Stimulated activated CD8-positive, alpha-beta memory T cell treated with anti-CD3 and anti-CD28 coated beads, Interleukin-4, amount 100 ng/mL, for 24 hours (primary cell): Measurements from ENCODE around the gene MYH10.
"Not testable (repeated sequence)": the region's sequence is repeated elsewhere in the genome, so short reads cannot be mapped to it uniquely, and the experiment has no call there.

Experiments
- DNase-seq: peaks from one replicate; pipeline ENCODE4 v3.0.0-alpha.2; 2020; ENCODE audit warnings: low read depth

Gene MYH10

GRCh38 chr17:8630227-8630801 is at the start of gene MYH10:
TSS of gene MYH10 (minus strand) at chr17:8630725. CDS start at chr17:8623246, 7,479 bp downstream.
- DNase-seq: no peak

- no peak for DNase-seq
Measured at GRCh38 chr17:8679126-8679525, 48.6 kb upstream of the MYH10 start.

DNA sequence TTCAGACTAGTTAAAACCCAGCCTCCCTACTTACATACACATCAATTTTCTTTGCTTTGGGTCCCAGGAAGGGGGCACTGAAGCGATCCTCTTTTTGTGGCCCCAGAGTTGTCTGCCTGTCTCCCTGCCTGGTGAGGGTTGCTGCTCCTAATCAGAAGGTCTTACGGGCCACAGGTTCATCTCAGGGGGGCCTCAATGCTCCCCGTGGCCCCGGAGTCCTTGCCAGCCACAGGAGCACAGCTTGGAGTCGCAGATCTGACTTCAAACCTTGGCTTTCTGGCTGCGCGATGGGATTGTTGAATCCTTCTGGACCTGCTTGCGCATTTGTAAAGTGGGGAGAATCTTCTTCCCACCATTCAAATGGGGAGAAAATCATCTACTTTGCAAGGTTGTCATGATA is 44.8 kb upstream of the MYH10 start:
- DNase-seq: no peak

DNA sequence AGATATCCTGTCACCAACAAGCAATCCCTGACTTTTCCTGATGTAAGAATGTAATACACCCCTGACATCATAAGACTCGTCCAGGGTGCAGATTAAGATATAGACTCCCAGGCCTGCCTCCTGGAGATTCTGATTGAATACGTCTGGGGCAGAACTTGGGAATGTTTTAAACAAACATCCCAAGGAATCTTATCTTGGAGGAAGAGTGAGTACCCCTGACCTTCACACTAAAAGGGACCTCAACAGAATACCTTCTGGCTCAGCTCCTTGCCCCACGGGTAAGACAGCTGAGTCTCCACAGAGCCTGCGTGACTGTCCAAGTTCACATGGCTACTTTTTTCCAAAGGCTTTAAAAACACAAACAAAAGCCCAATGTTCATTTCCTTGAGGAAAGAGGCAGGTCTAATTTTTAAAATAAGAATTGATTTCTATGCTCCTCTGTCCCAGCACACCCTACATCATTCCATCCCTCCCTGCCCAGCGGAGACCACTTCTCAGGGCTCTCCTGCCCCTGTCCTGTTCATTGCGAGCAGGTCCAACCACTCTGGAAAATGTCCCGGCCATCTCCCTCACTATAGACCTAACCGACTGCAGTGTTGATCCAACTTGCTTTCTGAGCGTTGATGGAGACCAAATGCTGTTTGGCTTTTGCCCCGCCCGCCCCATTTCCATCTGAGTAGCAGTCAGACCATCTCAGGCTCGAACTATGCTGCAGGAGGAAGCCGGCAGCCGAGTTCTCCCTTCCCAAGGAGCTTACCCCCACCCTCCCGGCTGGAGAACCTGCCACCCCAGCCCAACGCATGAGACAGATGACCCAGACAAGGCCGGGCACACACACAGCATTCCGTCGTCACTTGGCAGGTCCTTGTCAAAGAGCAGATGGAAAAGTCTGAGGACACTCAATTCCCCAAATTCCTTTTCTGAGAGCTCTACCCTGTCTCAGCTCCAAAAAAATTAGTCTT is 44.1 kb upstream of the MYH10 start:
- DNase-seq: no peak

DNA sequence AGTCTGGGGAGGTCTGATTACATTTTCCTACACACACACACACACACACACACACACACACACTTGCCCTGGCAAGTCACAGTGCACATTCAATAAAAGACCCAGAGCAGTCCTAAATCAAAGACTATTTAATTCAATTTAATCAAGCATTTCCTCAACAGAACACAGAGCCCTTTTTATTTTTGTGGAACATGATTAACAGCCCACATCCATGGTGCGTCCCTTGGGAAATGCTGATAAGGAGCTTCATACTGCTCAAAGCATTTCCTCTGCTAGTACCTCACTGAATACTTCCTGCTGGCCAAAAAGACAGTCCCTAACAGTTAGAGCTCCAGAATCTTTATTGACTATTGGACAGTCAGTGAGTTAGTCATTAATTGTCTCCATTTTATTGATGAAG is 43.1 kb upstream of the MYH10 start:
- no peak for DNase-seq

DNA sequence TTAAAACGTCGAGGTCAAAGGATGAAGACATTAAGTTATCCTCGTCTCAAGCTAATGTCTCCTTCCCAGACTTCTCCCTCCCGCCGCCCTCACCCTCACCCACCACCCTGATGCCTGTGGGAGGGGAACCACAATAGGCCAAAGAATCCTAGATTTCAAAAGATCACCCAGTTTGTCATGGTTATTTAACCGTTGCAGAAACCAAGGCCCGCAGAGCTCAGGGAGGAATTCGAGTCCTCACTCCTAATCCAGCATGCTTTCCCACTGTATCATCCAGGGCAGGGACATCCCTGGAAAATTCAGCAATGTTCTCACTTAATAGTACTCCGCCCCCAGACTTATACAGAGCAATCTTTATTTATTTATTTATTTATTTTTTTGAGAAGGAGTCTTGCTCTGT is 41.8 kb upstream of the MYH10 start:
- no peak for DNase-seq

GRCh38 chr17:8670421-8670820 is 39.9 kb upstream of the MYH10 start:
- no peak for DNase-seq

DNA sequence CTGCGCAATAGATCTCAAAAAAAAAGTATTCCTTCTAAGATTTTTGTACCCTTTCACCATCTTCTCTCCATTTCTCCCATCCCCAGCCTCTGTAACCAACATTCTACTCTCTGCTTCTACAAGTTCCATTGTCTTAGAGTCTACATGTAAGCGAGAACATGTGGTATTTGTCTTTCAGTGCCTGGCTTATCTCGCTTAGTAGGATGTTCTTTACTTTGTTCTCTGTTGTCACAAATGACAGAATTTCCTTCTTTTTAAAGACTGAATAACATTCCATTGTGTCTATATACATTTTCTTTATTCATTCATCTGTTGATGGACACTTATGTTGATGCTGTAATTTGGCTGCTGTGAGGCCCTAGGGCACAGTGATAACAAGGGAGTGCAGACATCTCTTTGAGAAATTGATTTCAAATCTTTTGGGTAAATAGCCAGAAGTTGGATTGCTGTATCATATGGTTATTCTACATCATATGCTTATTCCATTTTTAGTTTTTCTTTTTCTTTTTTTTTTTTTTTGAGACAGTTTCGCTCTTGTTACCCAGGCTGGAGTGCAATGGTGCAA is 37.7 kb upstream of the MYH10 start:
- no peak for DNase-seq

GRCh38 chr17:8667421-8667820 is 36.9 kb upstream of the MYH10 start:
- no peak for DNase-seq

- no peak for DNase-seq
Measured at GRCh38 chr17:8665684-8666083, 35.2 kb upstream of the MYH10 start.

DNA sequence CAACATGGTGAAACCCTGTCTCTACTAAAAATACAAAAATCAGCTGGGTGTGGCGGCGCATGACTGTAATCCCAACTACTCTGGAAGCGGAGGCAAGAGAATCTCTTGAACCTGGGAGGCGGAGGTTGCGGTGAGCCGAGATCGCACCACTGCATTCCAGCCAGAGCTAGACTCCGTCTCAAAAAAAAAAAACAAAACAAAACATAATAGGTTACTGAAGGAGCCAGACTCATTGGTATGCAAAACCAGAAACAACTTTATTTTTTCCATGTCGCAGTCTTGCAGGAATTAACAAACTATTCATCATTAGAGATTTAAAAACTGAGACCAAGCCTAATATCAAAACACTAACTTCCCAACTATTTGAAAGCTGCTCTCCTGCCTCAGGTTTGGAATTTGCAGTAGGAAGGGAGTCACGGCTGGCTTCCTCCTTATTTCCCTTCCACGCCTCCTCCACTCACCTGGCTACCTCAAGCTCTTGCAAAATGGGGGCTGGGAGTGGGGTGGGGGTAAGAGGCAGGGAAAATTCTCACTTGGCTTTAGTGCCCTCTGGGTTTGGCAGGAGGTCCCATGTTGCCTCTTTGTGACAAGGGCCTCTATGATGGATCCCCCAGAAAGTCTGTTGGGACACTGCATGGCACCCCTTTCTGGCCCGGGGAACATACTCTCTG is 34.1 kb upstream of the MYH10 start:
- DNase-seq: no peak

DNA sequence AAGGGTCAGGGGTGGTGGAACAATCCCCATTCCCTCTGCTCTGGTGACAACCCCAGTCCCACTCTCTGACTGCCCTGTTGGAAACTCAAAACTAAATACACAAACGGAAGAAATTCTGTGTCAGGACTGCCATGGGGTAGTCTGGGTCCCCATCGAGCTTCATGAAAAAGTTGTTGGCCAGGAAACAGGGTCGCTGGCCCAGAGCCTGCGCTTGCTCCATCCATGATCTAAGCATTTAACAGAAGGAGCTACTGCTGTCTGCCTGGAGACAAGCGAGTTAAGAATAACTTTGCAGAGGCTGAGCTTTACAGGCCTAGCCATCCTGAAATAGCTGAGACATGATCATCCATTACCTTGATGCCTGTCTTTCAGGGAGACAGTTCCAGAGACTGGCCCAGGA is 32.4 kb upstream of the MYH10 start:
- no peak for DNase-seq

GRCh38 chr17:8662076-8662831 is 31.7 kb upstream of the MYH10 start:
- DNase-seq: no peak

DNA sequence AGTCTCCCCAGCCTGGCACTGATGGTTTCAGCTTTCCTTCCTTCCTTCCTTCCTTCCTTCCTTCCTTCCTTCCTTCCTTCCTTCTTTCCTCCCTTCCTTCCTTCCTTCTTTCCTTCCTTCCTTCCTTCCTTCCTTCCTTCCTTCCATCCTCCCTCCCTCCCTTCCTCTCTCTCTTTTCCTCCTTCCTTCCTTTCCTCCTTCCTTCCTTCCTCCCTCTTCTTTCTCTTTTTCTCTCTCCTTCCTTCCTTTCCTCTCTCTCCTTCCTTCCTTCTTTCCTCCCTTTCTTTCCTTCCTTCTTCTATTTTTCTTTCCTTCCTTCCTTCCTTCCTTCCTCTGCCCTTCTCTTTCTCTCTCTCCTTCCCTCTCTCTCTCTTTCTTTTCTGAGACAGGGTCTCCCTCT is 30.2 kb upstream of the MYH10 start:
- DNase-seq: not testable (repeated sequence)

- no peak for DNase-seq
Measured at GRCh38 chr17:8659758-8660410, 29.4 kb upstream of the MYH10 start.

DNA sequence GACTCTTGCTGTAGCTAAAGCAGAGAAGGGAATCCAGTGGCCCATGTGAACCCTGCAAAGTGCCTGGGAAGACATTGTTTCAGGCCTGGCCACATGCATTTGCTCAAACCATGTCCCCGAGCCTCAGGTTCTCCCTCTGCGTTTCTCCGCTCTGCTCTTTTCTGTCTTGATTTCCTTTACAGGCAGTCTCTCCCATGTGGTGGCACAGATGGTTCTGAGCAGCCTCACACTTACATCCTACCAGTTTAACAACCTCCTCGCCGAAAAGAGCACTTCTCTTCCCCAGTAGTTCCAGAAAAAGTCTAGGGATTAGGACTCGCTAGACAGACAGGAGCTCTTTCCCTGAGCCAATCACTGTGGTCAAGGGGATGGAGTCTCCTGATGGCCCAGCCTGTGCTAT is 28.3 kb upstream of the MYH10 start:
- DNase-seq: no peak

- DNase-seq: no peak
Measured at GRCh38 chr17:8656693-8657092, 26.2 kb upstream of the MYH10 start.

- no peak for DNase-seq
Measured at GRCh38 chr17:8654822-8655221, 24.3 kb upstream of the MYH10 start.

- DNase-seq: no peak
Measured at GRCh38 chr17:8651013-8651412, 20.5 kb upstream of the MYH10 start.

DNA sequence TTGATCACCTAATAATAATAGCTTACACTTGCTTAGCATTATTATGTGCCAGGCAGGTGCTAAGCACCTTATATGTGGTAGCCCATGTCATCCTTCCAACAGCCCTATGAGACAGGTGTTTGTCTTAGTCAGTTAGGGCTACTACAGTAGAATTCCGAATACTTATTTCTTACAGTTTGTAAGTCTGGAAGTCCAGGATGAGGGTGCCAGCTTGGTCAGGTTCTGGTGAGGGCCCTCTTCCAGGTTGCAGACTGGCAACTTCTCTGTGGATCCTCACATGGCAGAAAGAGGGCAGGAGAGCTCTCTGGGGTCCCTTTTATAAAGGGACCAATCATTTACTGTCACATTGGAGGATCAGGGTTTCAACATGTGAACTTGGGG is 19.6 kb upstream of the MYH10 start:
- no peak for DNase-seq
